ENCODE data around the gene TTC7B.

- TF ChIP-seq, protein P1, sequence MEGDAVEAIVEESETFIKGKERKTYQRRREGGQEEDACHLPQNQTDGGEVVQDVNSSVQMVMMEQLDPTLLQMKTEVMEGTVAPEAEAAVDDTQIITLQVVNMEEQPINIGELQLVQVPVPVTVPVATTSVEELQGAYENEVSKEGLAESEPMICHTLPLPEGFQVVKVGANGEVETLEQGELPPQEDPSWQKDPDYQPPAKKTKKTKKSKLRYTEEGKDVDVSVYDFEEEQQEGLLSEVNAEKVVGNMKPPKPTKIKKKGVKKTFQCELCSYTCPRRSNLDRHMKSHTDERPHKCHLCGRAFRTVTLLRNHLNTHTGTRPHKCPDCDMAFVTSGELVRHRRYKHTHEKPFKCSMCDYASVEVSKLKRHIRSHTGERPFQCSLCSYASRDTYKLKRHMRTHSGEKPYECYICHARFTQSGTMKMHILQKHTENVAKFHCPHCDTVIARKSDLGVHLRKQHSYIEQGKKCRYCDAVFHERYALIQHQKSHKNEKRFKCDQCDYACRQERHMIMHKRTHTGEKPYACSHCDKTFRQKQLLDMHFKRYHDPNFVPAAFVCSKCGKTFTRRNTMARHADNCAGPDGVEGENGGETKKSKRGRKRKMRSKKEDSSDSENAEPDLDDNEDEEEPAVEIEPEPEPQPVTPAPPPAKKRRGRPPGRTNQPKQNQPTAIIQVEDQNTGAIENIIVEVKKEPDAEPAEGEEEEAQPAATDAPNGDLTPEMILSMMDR (IDR thresholded peaks at IDR 0.05) = no peak
- no peak for TF ChIP-seq POLR2AphosphoS5 (IDR thresholded peaks at IDR 0.05)
- TF ChIP-seq POLR2A (IDR thresholded peaks at IDR 0.05) = no peak
- TF ChIP-seq EP300 (IDR thresholded peaks at IDR 0.05; ENCODE audit: low read depth) = no peak
Observed at GRCh38 chr14:90691627-90692026, 124.6 kb downstream of the TTC7B start.
